ENCODE measurements around the gene CAMK2B.

The CAMK2B gene

DNA sequence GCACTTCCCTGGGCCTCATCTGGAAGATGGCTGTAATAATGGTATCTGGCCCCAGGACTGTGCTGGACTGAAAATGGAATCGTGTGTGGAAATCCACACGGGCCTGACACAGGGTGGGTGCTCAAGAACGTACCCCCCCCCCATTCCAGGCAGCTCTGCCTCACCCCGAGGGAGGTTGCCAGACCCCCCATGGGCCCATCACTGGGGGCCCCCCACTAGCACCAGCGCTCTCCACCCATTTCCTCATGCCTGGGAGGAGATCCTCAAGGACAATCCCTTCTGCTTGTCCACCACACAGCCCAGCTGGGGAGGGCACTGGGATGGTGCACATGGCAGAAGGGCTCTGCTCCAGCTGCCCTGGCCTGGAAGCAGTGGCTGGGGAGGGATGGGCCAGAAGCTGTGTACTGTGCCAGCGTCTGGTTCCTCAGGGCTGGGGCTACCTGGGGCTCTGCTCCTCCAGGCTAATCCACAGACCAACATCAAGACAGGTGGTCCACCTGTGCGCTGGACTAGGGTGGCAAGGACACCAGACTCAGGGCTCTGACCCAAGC lies 55.4 kb downstream of the CAMK2B start:
- H3K4me3 ChIP-seq (ENCODE audit: low read depth, low read length, poor library complexity, severe bottlenecking): no peak overlapping the region
- H3F3A ChIP-seq (ENCODE audit: insufficient read depth, low read length): no peaks in the 10 kb centered on the region
- H3K9me3 ChIP-seq (ENCODE audit: low read length): no peaks in the 10 kb centered on the region
- H3K9me2 ChIP-seq (ENCODE audit: low read depth, low read length): no peaks in the 10 kb centered on the region
- no peak overlapping the region for H2AFZ ChIP-seq (ENCODE audit: low read length)
- H3K4me1 ChIP-seq (ENCODE audit: insufficient read depth, low read length, severe bottlenecking): no peaks in the 10 kb centered on the region
- H3K27me3 ChIP-seq (ENCODE audit: insufficient read depth, low read length): peaks cover 27% of the 10 kb centered on the region
- no peak overlapping the region for H3K27ac ChIP-seq (ENCODE audit: low read depth, low read length, poor library complexity, severe bottlenecking)
- no peaks in the 10 kb centered on the region for H4K20me1 ChIP-seq (ENCODE audit: insufficient read depth, low read length)
- no peaks in the 10 kb centered on the region for H3K79me2 ChIP-seq (ENCODE audit: insufficient read depth, low read length)
- H3K9ac ChIP-seq (ENCODE audit: low read length): no peak overlapping the region
- H3K36me3 ChIP-seq (ENCODE audit: insufficient read depth, low read length): no peaks in the 10 kb centered on the region
- H3K4me2 ChIP-seq (ENCODE audit: low read length): no peak overlapping the region
- TF ChIP-seq EZH2 (IDR thresholded peaks at IDR 0.05; ENCODE audit: borderline replicate concordance, low read length): no peak
- TF ChIP-seq, protein P1, sequence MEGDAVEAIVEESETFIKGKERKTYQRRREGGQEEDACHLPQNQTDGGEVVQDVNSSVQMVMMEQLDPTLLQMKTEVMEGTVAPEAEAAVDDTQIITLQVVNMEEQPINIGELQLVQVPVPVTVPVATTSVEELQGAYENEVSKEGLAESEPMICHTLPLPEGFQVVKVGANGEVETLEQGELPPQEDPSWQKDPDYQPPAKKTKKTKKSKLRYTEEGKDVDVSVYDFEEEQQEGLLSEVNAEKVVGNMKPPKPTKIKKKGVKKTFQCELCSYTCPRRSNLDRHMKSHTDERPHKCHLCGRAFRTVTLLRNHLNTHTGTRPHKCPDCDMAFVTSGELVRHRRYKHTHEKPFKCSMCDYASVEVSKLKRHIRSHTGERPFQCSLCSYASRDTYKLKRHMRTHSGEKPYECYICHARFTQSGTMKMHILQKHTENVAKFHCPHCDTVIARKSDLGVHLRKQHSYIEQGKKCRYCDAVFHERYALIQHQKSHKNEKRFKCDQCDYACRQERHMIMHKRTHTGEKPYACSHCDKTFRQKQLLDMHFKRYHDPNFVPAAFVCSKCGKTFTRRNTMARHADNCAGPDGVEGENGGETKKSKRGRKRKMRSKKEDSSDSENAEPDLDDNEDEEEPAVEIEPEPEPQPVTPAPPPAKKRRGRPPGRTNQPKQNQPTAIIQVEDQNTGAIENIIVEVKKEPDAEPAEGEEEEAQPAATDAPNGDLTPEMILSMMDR (IDR thresholded peaks at IDR 0.05; ENCODE audit: low read length): no peak

DNA sequence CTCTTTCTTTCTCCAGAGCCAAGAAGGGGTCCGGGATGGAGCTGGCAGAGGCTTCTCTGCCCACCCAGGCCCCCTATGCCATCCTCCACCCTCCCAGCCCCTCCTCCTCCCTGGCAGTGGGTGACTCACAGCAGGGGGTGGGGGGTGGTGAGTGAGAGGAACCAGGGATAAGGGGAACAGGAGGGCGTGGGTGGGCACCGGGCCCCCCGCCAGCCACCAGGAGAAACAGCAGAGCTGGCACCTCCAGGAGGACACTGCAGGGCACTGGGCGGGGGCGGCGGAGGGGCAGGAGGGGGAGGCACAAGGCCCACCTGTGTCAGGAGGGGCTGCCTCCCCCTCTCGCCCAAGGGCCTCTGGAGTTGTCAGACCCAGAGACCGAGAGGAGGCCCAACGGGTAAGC lies 56.0 kb downstream of the CAMK2B start:
- no peak overlapping the region for H3K4me3 ChIP-seq (ENCODE audit: low read depth, low read length, poor library complexity, severe bottlenecking)
- no peak overlapping the region for H3K4me2 ChIP-seq (ENCODE audit: low read length)
- H3K9me2 ChIP-seq (ENCODE audit: low read depth, low read length): no peaks in the 10 kb centered on the region
- no peaks in the 10 kb centered on the region for H4K20me1 ChIP-seq (ENCODE audit: insufficient read depth, low read length)
- no peak for TF ChIP-seq EZH2 (IDR thresholded peaks at IDR 0.05; ENCODE audit: borderline replicate concordance, low read length)
- TF ChIP-seq, protein P1 (IDR thresholded peaks at IDR 0.05; ENCODE audit: low read length): no peak
- no peaks in the 10 kb centered on the region for H3K4me1 ChIP-seq (ENCODE audit: insufficient read depth, low read length, severe bottlenecking)
- no peak overlapping the region for H2AFZ ChIP-seq (ENCODE audit: low read length)
- no peaks in the 10 kb centered on the region for H3K9me3 ChIP-seq (ENCODE audit: low read length)
- H3K79me2 ChIP-seq (ENCODE audit: insufficient read depth, low read length): no peaks in the 10 kb centered on the region
- no peaks in the 10 kb centered on the region for H3K36me3 ChIP-seq (ENCODE audit: insufficient read depth, low read length)
- no peak overlapping the region for H3K9ac ChIP-seq (ENCODE audit: low read length)
- H3K27me3 ChIP-seq (ENCODE audit: insufficient read depth, low read length): peaks cover 21% of the 10 kb centered on the region
- no peak overlapping the region for H3K27ac ChIP-seq (ENCODE audit: low read depth, low read length, poor library complexity, severe bottlenecking)
- no peaks in the 10 kb centered on the region for H3F3A ChIP-seq (ENCODE audit: insufficient read depth, low read length)

DNA sequence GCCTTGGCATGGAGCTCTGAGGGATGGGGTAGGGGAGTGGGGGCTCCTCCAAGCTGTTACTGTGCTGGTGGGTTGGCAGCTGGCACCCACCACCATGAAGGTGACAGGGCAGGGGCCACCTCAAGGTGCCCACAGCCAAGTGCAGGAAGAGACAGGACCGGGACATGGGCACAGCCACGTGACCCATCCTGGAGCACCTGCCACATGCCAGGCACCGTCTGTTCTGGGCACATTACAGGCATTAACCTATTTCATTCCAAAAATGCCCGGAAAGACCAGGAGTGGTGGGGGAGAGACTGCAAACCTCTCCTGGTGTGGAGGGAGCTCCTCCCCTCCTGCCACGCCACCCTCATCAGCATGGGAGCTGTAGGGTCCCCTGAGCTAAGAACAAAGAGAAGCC lies 56.7 kb downstream of the CAMK2B start:
- no peak overlapping the region for H3K9ac ChIP-seq (ENCODE audit: low read length)
- H3K36me3 ChIP-seq (ENCODE audit: insufficient read depth, low read length): no peaks in the 10 kb centered on the region
- H4K20me1 ChIP-seq (ENCODE audit: insufficient read depth, low read length): no peaks in the 10 kb centered on the region
- no peaks in the 10 kb centered on the region for H3K4me1 ChIP-seq (ENCODE audit: insufficient read depth, low read length, severe bottlenecking)
- no peaks in the 10 kb centered on the region for H3K9me2 ChIP-seq (ENCODE audit: low read depth, low read length)
- H2AFZ ChIP-seq (ENCODE audit: low read length): no peak overlapping the region
- no peak overlapping the region for H3K4me2 ChIP-seq (ENCODE audit: low read length)
- no peaks in the 10 kb centered on the region for H3K79me2 ChIP-seq (ENCODE audit: insufficient read depth, low read length)
- H3K4me3 ChIP-seq (ENCODE audit: low read depth, low read length, poor library complexity, severe bottlenecking): no peak overlapping the region
- TF ChIP-seq, protein P1 (IDR thresholded peaks at IDR 0.05; ENCODE audit: low read length): no peak
- no peak for TF ChIP-seq EZH2 (IDR thresholded peaks at IDR 0.05; ENCODE audit: borderline replicate concordance, low read length)
- H3F3A ChIP-seq (ENCODE audit: insufficient read depth, low read length): no peaks in the 10 kb centered on the region
- no peaks in the 10 kb centered on the region for H3K9me3 ChIP-seq (ENCODE audit: low read length)
- H3K27me3 ChIP-seq (ENCODE audit: insufficient read depth, low read length): peaks cover 23% of the 10 kb centered on the region
- no peak overlapping the region for H3K27ac ChIP-seq (ENCODE audit: low read depth, low read length, poor library complexity, severe bottlenecking)
